HTERT RPE-1 (cell line): ENCODE results near the gene GABRE.
"Not testable (repeated sequence)": the region's sequence is repeated elsewhere in the genome, so short reads cannot be mapped to it uniquely, and the experiment has no call there.

Experiments used
- in situ Hi-C: fragments of 300-500 bp; cut with MboI; formaldehyde crosslinking; loops from 4 replicates; pipeline ENCODE4 v1.14.3; 2020; ENCODE audit warnings: low sequenced_read_pairs

GABRE gene

DNA sequence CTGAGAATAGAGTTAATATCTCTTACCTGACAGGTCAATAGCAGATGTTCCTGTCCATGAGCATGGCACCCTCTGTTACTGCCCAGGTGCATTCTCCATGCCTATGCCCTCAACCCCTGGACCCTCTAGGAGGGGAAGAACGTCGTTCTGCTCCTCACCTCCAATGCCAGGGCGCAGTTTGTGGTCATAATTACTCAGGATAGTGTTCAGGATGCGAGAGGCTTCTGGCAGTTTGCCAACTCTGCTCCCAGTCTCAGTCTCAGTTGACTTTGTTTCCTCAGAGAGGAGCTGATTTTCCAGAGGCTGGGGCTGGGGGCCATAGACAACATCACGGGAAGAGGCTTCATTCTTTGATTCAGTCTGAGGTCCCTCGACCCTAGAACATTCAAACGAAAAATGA is 4.4 kb downstream of the GABRE start:
- in situ Hi-C loops = no loop called here

DNA sequence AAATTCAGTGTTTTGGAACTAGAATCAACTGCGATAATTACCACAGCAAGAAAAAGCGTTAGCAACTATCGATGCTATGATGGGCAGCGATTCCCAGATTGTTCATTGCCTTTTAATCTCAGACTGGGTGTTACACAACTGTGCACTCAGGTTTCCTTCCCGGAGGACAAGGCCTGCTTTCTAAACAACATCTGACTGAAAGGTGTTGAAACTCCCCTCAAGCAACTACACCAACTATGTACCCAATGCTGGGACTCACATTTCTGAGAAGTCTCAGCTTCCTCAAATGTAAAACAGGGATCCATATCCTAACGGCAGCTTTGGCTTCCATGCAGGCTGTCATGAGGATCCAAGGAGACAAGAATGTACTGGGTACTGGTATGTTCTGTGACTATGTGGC is 8.2 kb downstream of the GABRE start:
- in situ Hi-C loops = no loop called here

DNA sequence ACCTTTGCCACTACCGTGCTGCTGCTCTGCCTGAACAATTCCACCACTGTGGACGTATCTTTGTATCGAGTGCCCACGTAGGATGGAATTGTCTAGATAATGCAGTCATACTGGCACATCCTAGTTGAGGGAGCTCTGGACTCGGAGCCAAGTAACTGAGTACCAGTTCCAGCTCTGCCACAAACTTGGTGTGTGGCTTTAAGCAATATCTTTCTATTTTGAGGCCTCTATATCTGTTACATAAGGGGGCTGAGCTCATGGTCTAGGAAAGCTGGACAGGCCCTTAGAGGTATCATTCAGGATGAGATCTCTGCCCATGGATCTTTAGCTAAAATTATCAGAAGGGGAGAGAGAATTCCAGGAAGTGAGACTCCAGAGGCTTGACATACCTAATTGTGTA is 12.4 kb downstream of the GABRE start:
- in situ Hi-C loops = no loop called here

DNA sequence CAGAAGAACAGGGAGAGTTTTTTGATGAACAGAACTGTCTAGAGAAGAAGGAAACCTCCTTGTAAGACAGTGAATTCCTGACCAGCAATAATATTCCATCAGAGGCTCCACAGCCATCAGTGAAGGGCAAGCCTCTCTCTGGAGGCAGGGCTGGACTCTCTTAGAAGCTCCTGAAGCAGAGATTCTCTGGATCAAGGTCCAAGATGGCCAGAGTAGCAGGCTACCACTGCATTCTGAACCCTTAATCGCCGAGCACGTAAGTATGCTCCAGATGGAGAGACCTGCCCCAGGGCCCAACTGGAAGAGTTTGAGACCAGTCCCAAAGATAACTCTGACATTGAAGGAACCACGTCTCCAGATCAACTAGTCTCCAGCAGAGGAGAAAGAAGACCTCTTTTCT is 16.4 kb downstream of the GABRE start:
- in situ Hi-C loops = no loop called here

DNA sequence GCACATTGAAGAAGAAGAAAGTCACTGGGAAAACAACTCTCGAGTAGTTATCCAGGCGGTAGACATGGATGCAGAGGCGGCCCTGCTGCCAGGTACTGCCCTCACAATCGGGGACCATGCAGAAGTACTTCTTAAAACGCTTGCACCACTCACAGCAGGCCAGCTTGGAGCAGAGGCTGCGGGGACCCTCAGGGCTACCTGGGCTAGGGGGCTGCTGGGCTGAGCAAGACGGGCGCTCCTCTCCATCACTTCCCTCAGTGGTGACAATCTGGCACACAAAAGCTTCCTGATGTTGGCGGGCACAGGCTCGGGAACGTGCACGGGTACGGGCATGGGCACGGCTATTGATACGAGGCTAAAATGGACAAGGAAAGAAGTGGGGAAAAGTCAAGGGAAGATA is 19.7 kb downstream of the GABRE start:
- in situ Hi-C loops = no loop called here

DNA sequence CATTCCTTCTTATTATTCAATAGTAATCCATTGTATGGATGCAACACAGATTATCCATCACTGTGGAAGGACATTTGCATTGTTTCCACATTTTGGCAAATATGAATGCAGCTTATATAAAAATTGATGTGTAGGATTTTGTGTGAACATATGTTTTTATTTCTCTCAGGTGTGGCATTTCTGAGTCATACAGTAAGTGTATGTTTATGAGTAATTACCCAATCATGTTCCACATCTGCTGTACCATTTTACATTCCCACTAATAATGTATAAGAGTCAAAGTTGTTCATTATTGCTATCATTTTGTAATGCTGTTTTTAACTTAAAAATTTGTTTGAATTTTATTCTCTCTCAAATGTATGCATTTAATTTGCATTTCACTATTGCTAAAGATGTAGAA is 36.3 kb downstream of the GABRE start:
- in situ Hi-C loops = no loop called here

DNA sequence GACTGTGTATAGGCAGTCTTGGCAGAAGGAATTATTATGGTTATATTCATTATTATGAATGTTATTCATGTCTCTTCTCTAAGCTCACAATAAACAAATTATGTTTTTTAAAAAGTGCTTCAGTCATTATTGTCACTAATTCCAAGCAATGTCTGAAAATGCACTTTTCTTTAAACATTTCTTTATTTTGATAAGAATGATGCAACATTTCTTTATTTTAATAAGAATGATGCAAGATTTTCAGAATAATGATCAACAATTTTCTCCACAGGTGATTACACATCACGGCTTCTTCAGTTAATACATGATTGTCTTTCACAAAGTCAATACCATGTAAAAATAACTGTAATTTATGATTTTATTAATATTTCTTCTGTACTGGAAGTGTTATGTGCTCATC is 39.1 kb downstream of the GABRE start:
- in situ Hi-C loops = no loop called here

DNA sequence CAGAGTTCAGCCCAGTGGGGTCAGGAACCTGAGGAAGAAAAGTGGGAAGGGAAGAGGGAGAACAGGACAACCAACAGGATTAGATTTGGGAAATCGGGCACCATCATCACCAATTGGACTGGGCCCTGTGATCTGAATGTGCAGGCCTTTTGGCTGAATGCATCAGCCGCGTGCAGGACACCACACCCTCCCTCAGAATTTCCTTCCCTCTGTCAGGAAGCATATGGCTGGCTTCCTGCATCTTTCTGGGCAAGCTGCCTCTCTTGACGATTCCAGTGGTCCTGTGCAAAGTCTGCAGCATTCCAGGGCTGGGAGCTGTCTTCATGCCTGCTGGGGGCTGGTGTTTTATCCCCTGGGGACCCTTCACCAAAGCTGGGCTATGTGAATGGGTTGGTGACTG is 45.4 kb downstream of the GABRE start:
- in situ Hi-C loops = no loop called here

DNA sequence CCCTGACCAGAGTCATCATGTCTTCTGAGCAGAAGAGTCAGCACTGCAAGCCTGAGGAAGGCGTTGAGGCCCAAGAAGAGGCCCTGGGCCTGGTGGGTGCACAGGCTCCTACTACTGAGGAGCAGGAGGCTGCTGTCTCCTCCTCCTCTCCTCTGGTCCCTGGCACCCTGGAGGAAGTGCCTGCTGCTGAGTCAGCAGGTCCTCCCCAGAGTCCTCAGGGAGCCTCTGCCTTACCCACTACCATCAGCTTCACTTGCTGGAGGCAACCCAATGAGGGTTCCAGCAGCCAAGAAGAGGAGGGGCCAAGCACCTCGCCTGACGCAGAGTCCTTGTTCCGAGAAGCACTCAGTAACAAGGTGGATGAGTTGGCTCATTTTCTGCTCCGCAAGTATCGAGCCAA is 50.8 kb downstream of the GABRE start:
- in situ Hi-C loops = no loop called here

DNA sequence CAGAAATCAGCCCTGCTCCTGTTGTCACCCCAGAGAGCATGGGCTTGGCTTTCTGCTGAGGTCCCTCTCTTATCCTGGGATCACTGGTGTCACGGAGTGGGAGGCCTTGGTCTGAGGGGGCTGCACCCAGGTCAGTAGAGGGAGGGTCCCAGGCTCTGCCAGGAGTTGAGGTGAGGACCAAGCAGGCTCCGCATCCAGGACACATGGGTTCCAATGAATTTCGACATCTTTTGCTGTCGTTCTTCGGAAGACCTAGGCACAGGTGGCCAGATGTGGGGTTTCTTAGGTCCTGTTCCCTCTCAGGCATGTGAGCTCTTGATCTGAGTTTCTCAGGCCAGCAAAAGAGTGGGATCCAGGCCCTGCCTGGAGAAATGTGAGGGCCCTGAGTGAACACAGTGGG is 51.8 kb downstream of the GABRE start:
- in situ Hi-C loops = no loop called here

DNA sequence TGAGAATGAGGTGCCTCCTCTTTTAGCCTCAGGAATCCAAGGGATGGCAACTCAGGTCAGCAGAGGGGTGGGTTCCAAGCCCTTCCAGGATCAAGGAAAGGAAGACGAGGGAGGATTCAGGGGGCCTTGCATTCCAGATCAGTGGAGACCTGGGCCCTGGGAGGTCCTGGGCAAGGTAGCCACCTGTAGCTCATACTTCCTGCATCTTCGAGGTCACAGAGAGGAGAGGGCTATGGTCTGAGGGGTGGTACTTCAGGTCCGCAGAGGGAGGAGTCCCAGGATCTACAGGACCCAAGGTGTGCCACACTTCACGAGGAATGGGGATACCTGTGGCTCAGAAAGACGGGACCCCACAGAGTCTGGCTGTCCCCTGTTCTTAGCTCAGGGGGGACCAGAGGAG is 52.6 kb downstream of the GABRE start:
- in situ Hi-C loops = no loop called here

DNA sequence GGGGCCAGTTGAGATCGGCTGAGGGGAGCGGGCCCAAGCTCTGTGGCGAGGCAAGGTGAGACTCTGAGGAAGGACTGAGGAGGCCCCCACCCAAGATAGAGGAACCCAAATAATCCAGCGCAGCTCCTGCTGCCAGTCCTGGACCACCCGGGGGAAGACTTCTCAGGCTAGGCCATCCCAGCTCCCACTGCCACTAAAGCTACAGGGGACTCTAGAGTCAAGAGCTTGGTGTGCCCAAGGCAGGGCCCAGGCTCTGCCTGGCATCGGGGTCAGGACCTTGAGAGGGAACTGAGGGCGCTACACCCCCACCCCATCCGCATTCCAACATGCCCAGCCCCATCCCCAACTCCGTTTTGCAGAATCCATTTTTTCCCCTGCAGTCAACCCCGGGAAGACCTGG is 53.2 kb downstream of the GABRE start:
- in situ Hi-C loops = no loop called here

DNA sequence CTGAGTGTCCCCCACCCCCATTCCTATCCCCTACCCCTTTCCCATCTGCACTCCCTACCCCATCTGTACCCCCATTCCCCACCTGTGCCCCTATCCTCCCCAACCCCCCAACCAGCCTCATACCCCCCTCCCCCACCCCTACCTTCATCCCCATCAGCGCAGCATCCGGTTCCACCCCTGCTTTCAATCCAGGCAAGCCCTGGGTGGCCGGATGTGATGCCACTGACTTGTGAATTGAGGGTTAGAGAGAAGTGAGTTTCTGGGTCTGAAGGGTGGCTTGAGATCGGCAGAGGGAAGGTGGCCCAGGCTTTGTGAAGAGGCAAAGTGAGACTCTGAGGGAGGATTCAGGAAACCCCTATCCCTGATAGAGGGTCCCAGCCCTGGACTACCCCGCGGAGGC is 53.9 kb downstream of the GABRE start:
- in situ Hi-C loops = no loop called here

DNA sequence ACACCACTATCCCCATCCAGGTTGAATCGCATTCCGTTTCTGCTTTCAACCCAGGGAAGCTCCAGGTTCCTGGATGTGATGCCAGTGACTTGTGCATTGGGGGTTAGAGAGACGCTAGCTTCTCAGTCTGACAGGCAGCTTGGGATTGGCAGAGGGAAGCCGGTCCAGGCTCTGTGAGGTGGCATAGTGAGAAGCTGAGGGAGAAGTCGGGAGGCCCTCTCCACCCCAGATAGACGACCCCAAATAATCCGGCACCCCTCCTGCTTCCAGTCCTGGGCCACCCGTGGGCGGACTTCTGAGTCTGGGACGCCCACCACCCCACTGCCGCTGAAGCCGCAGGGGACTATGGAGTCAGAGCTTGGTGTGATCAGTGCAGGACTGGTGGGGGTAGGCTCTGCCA is 54.4 kb downstream of the GABRE start:
- in situ Hi-C loops = no loop called here

DNA sequence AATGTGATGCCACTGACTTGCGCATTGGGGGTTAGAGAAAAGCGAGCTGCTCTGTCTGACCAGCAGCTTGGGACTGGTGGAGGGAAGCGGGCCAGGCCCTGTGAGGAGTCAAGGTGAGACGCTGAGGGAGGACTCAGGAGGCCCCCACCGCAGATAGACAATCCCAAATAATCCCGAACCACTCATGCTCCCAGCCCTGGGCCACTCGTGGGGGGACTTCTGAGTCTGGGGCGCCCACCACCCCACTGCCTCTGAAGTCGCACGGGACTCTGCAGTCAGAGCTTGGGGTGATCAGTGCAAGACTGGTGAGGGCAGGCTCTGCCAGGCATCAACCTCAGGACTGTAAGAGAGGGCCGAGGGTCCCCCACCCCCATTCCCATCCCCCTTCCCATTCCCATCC is 54.9 kb downstream of the GABRE start:
- in situ Hi-C loops = no loop called here

DNA sequence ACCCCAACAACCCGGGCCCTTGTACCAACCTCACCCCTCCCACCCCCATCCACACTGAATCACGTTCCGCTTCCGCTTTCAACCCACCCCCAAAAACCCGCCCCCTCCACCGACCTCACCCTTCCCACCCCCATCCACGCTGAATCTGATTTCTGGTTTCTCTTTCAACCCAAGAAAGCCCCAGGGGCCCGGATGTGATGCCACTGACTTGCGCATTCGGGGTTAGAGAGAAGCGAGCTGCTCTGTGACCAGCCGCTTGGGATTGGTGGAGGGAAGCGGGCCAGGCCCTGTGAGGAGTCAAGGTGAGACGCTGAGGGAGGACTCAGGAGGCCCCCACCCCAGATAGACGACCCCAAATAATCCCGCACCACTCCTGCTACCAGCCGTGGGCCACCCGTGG is 55.7 kb downstream of the GABRE start:
- in situ Hi-C loops = not testable (repeated sequence)

DNA sequence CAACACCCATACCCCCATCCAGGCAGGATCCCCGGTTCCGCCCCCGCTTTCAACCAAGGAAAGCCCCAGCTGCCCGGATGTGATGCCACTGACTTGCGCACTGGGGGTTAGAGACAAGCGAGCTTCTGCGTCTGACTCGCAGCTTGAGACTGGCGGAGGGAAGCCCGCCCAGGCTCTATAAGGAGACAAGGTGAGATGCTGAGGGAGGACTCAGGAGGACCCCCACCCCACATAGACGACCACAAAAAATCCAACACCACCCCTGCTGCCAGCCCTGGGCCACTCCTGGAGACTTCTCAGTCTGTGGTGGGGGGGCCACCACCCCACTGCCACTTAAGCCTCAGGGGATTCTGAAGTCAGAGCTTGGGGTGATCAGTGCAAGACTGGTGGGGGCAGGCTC is 61.7 kb downstream of the GABRE start, which contains the start of gene MAGEA4:
Gene MAGEA4, plus strand, starts transcription at position 110 of the 400 bp plus-strand sequence. CDS start 10,776 bp downstream, outside the sequence.
- in situ Hi-C loops = no loop called here

DNA sequence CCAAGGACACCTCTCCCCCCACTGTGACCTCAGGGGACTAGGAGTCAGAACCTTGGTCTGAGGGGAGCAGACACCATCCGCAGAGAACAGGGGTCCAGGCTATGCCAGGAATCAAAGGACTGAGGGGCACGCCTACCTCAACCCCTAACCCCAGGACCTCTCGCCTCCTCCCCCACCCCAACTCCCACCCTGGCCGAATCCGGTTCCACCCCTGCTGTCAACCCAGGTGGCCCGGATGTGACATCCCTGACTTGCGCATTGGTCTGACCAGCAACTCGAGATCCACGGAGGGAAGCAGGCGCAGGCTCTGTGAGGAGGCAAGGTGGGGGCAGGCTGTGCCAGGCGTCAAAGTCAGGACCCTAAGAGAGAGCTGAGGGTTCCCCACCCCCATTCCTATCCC is 62.3 kb downstream of the GABRE start:
- in situ Hi-C loops = no loop called here

DNA sequence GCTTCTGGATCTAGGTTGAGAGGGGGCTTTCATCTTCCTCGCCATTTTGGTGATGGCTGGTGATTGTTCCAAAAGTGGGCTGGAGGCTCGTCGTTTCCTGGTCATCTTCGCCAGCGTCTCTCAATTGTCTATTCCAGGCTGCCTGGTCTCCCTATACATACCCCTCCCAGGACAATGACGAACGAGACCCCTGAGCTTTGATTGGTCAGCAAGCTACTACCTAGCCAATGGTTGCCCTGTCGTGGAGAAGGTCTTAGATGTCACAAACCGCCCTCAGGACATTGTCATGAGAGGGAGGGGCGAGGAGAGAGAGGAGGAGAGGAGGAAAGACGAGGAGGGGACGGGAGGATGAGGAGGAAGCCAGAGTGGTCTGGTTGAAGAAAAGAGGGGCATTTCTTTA is 69.5 kb downstream of the GABRE start:
- in situ Hi-C loops = no loop called here
